ENCODE measurements around the gene PPP1R12C. TPM values are rescaled to one million over a fixed set of nuclear protein-coding genes. Genes with fewer than 3 reads are reported as not detected.
"Not testable (repeated sequence)": the region's sequence is repeated elsewhere in the genome, so short reads cannot be mapped to it uniquely, and the experiment has no call there.

The PPP1R12C gene
- total RNA-seq, 5 donors from 2014 or later (not counting 1 experiment from before 2014, with no cell fraction given) = 129 to 197 (median 173) TPM

GRCh38 chr19:55155784-55156183, 38.3 kb upstream of the PPP1R12C start:
- H3K9me3 ChIP-seq; POLR2A ChIA-PET; H3K4me3 ChIP-seq (ENCODE audit: control insufficient read depth in 1 of 2, extremely low read depth in 1 of 2, low read length in 1 of 2); H3K27ac Mint-ChIP-seq; H3K27ac ChIP-seq (ENCODE audit: low read length); ATAC-seq (replicated peaks in 1 of 4); DNase-seq; H3K36me3 Mint-ChIP-seq; CTCF ChIA-PET; H3K36me3 ChIP-seq (ENCODE audit: control insufficient read depth in 2 of 2, extremely low read depth in 1 of 2, insufficient read depth in 1 of 2, low read length in 1 of 2): not testable (repeated sequence)
- Mint-ChIP-seq H3K9me3 (peaks cover 7 to 16% (median 8%) of the 10 kb centered on the region in 3 donors), H3K4me1 (peaks cover 26 to 30% (median 30%) of the 10 kb centered on the region in 3 donors), H3K27me3 (peaks cover 18 to 47% of the 10 kb centered on the region in 2 donors), H3K4me3 (peak overlapping the region in 1 of 3 donors; percentile 43)
- Histone ChIP-seq H3K27me3 (replicated peaks in 1 of 2; ENCODE audit: control insufficient read depth in 2 of 2, extremely low read depth in 1 of 2, insufficient read depth in 2 of 2, low read length in 1 of 2) (peaks cover 0 to 59% of the 10 kb centered on the region in 2 experiments), H3K4me1 (ENCODE audit: control insufficient read depth in 1 of 2, extremely low read depth in 1 of 2, insufficient read depth in 2 of 2, low read length in 2 of 2) (peaks cover 3 to 34% of the 10 kb centered on the region in 2 experiments)
- 19% methylated on average over 5 of the region's 5 CpGs for WGBS (ENCODE audit: insufficient coverage)

DNA sequence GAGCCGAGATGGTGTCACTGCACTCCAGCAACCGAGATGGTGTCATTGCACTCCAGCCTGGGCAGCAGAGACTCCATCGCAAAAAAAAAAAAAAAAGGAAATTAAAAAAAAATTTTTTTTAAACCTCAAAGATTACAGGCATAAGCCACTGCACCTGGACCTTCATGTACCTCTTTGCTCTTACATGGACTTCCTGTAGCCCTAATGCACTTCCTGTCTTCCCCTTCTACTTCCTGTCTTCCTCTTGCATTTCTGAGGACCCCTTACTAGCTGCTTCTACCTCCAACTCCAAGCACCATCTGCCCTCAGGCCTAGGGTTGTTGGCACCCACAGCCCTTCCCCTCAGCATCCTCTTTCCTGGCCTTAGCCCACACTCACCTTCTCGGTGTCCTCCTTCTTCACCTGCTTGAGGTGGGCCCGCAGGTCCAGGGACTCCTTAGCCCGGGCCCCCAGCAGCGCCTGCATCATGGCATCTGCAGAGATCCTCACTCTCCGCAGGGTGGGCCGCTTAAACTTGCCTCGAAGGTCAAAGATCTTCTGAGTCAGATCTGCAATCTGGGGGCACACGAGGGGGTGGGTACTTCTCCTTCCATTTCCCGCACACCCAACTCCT, 36.3 kb upstream of the PPP1R12C start:
- peak overlapping the region in 1 of 3 donors; percentile 65 for H3K4me3 Mint-ChIP-seq
- DNase-seq = no peak

DNA sequence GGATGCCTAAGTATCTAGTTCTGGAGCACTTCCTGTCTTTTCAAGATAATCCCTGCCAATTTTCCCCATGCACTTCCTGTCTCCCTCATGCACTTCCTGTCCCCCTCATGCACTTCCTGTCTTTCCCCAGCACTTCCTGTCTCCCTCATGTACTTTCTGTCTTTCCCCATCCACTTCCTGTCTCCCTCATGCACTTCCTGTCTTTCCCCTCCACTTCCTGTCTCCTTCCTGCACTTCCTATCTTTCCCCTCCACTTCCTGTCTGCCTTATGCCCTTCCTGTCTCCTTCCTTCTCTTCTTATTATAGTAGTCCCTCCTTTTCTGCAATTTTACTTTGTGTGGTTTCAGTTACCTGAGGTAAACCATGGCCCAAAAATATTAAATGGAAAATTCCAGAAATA, 34.6 kb upstream of the PPP1R12C start:
- peaks cover 23 to 26% (median 24%) of the 10 kb centered on the region in 3 donors for H3K4me1 Mint-ChIP-seq
- no peak for DNase-seq
- peak in 1 of 4 experiments; percentile 10 for ATAC-seq (replicated peaks in 1 of 4)
- H3K27me3 Mint-ChIP-seq = peaks cover 23 to 41% of the 10 kb centered on the region in 2 donors
- ChIA-PET CTCF (no interaction called here), POLR2A (no interaction called here)
- Histone ChIP-seq H3K4me1 (ENCODE audit: control insufficient read depth in 1 of 2, extremely low read depth in 1 of 2, insufficient read depth in 2 of 2, low read length in 2 of 2) (peaks cover 3 to 28% of the 10 kb centered on the region in 2 experiments), H3K4me3 (ENCODE audit: control insufficient read depth in 1 of 2, extremely low read depth in 1 of 2, low read length in 1 of 2) (no peak overlapping the region), H3K36me3 (ENCODE audit: control insufficient read depth in 2 of 2, extremely low read depth in 1 of 2, insufficient read depth in 1 of 2, low read length in 1 of 2) (no peaks in the 10 kb centered on the region), H3K9me3 (peaks cover 3% of the 10 kb centered on the region), H3K27ac (ENCODE audit: low read length) (peak overlapping the region; percentile 79), H3K27me3 (replicated peaks in 1 of 2; ENCODE audit: control insufficient read depth in 2 of 2, extremely low read depth in 1 of 2, insufficient read depth in 2 of 2, low read length in 1 of 2) (peaks cover 2 to 50% of the 10 kb centered on the region in 2 experiments)
- no peaks in the 10 kb centered on the region for H3K36me3 Mint-ChIP-seq
- H3K27ac Mint-ChIP-seq = peak overlapping the region; percentile 85 to 91
- H3K9me3 Mint-ChIP-seq = peaks cover 7 to 16% (median 8%) of the 10 kb centered on the region in 3 donors
- no peak overlapping the region for H3K4me3 Mint-ChIP-seq

More for the DNA sequence above, 36.3 kb upstream of the PPP1R12C start:
- Histone ChIP-seq H3K4me1 (ENCODE audit: control insufficient read depth in 1 of 2, extremely low read depth in 1 of 2, insufficient read depth in 2 of 2, low read length in 2 of 2) (peaks cover 3 to 29% of the 10 kb centered on the region in 2 experiments), H3K27ac (ENCODE audit: low read length) (no peak overlapping the region), H3K4me3 (ENCODE audit: control insufficient read depth in 1 of 2, extremely low read depth in 1 of 2, low read length in 1 of 2) (no peak overlapping the region), H3K9me3 (peaks cover 3% of the 10 kb centered on the region), H3K27me3 (replicated peaks in 1 of 2; ENCODE audit: control insufficient read depth in 2 of 2, extremely low read depth in 1 of 2, insufficient read depth in 2 of 2, low read length in 1 of 2) (peaks cover 0 to 51% of the 10 kb centered on the region in 2 experiments), H3K36me3 (ENCODE audit: control insufficient read depth in 2 of 2, extremely low read depth in 1 of 2, insufficient read depth in 1 of 2, low read length in 1 of 2) (no peaks in the 10 kb centered on the region)
- 80% methylated on average over 5 of the region's 12 CpGs for WGBS (ENCODE audit: insufficient coverage)
- ChIA-PET POLR2A (no interaction called here), CTCF (no interaction called here)
- Mint-ChIP-seq H3K27ac (peak overlapping the region; percentile 1 to 44), H3K9me3 (peaks cover 7 to 16% (median 8%) of the 10 kb centered on the region in 3 donors), H3K36me3 (no peaks in the 10 kb centered on the region), H3K4me1 (peaks cover 23 to 28% (median 24%) of the 10 kb centered on the region in 3 donors), H3K27me3 (peaks cover 23 to 44% of the 10 kb centered on the region in 2 donors)
- ATAC-seq (replicated peaks in 1 of 4) = no peak

DNA sequence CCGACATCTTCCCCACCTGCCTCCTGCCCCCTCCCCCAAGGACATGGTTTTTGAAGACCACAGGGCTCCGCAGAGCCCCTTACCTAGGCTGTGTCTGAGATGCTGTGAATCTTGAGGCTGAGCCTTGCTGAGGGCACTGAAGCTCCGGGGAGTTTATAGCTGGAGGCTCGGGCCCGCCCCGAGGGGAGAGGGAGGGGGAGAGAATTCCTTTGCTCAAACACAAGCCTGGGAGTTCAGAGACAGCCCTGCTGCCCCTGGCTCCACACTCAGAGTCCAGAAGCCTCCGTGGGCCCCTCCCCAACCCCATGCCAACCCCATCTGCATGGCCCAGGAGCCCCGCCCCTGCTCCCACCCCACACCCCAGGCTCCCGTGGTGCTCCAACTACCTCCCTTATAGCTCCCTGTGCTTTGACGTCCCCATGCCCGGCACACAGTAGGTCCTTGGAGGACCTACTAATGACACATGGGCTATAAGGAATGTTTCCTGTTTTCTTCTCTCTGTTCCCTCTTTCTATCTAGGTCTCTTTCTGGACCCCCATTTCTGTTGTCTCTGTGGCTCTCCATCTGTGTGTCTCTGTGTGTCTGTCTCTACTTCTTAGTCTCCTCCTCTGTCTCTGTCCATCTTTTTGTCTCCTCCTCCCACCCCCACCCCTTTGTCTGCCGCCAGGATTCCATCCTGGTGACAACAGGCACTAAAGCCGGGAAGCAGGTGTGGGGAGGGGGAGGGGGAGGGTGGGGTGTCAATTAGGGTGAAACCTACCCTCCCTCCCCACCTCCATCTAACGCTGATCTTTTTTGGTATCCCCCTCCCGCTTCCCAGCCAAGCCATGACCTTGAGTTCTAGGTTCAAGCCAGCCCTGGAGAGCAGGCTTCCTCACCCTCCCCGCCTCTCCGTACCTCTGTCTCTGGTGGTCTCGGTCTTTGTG, 31.9 kb upstream of the PPP1R12C start, which contains the start of gene TNNT1:
TNNT1 (minus strand) TSS at position 129 of the 926 bp plus-strand sequence. CDS start 2,049 bp downstream, outside the sequence.
- Histone ChIP-seq H3K36me3 (ENCODE audit: control insufficient read depth in 2 of 2, extremely low read depth in 1 of 2, insufficient read depth in 1 of 2, low read length in 1 of 2) (no peaks in the 10 kb centered on the region), H3K4me3 (ENCODE audit: control insufficient read depth in 1 of 2, extremely low read depth in 1 of 2, low read length in 1 of 2) (no peak within 1 kb of the TSS), H3K9me3 (peaks cover 3% of the 10 kb centered on the region), H3K4me1 (ENCODE audit: control insufficient read depth in 1 of 2, extremely low read depth in 1 of 2, insufficient read depth in 2 of 2, low read length in 2 of 2) (peaks cover 3 to 30% of the 10 kb centered on the region in 2 experiments), H3K27ac (ENCODE audit: low read length) (no peak within 1 kb of the TSS), H3K27me3 (replicated peaks in 1 of 2; ENCODE audit: control insufficient read depth in 2 of 2, extremely low read depth in 1 of 2, insufficient read depth in 2 of 2, low read length in 1 of 2) (peaks cover 2 to 55% of the 10 kb centered on the region in 2 experiments)
- CTCF ChIA-PET = no interaction called here
- ATAC-seq (replicated peaks in 1 of 4) = no peak
- Mint-ChIP-seq H3K36me3 (no peaks in the 10 kb centered on the region), H3K4me3 (peak within 1 kb of the TSS in 1 of 3 donors; percentile 29), H3K4me1 (peaks cover 17 to 20% (median 20%) of the 10 kb centered on the region in 3 donors), H3K27me3 (peaks cover 41 to 44% of the 10 kb centered on the region in 2 donors), H3K27ac (peak within 1 kb of the TSS in 1 of 2 donors; percentile 27), H3K9me3 (peaks cover 7 to 14% (median 8%) of the 10 kb centered on the region in 3 donors)
- POLR2A ChIA-PET = no interaction called here
- 36% methylated on average over 9 of the region's 18 CpGs for WGBS (ENCODE audit: insufficient coverage)
- DNase-seq = no peak

DNA sequence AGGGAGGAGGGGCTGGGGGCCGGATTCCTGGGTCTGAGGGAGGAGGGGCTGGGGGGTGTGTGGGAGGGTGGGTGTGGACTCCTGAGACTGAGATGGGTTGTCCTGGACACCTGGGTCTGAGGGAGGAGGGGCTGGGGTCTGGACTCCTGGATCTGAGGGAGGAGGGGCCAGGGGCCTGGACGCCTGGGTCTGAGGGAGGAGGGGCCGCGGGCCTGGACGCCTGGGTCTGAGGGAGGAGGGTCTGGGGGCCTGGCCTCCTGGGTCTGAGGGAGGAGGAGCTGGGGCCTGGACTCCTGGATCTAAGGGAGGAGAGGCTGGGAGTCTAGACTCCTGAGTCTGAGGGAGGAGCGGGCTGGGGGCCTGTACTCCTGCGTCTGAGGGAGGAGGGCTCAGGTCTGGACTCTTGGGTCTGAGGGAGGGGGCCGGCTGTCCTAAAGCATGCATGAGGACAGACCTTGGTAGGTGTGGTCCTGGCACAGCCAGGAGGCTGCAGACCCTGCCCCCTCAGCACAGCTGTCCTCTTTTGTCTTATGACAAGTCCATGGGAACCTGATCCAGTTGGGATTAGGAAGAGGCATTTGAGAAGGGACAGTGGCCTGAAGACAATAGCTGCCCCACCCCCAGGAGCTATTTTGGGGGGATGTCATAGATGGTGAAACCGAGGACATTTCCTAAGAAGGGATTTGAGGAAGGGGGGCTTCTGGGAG, 30.3 kb upstream of the PPP1R12C start:
- Mint-ChIP-seq H3K4me1 (peaks cover 9 to 12% (median 10%) of the 10 kb centered on the region in 3 donors), H3K27me3 (peaks cover 51 to 59% of the 10 kb centered on the region in 2 donors), H3K27ac (no peak overlapping the region), H3K36me3 (no peaks in the 10 kb centered on the region), H3K9me3 (peaks cover 7 to 10% (median 8%) of the 10 kb centered on the region in 3 donors), H3K4me3 (no peak overlapping the region)
- Histone ChIP-seq H3K4me3 (ENCODE audit: control insufficient read depth in 1 of 2, extremely low read depth in 1 of 2, low read length in 1 of 2) (no peak overlapping the region), H3K27me3 (replicated peaks in 1 of 2; ENCODE audit: control insufficient read depth in 2 of 2, extremely low read depth in 1 of 2, insufficient read depth in 2 of 2, low read length in 1 of 2) (peaks cover 2 to 71% of the 10 kb centered on the region in 2 experiments), H3K36me3 (ENCODE audit: control insufficient read depth in 2 of 2, extremely low read depth in 1 of 2, insufficient read depth in 1 of 2, low read length in 1 of 2) (no peaks in the 10 kb centered on the region), H3K4me1 (ENCODE audit: control insufficient read depth in 1 of 2, extremely low read depth in 1 of 2, insufficient read depth in 2 of 2, low read length in 2 of 2) (peaks cover 3 to 24% of the 10 kb centered on the region in 2 experiments), H3K9me3 (peaks cover 3% of the 10 kb centered on the region), H3K27ac (ENCODE audit: low read length) (no peak overlapping the region)
- POLR2A ChIA-PET = no interaction called here
- DNase-seq (no peak), ATAC-seq (replicated peaks in 1 of 4) (no peak)
- CTCF ChIA-PET = interaction anchor here in 1 of 2 donors (0.6 to 1.3 kb wide), 2 partner anchors 356 to 361 kb away, joined by 3 to 4 read pairs; no protein-coding TSS in a partner anchor
- WGBS (ENCODE audit: insufficient coverage) = 47% methylated on average over 3 of the region's 9 CpGs

Measured in T-cell (primary cell).